Pancreas (tissue), 10 donors: ENCODE measurements around the gene SUFU. TPM values are rescaled to one million over a fixed set of nuclear protein-coding genes. Genes with fewer than 3 reads are reported as not detected.

Experiments
- ATAC-seq, 4 donors: fragments of 200-7000 bp; cut with Tn5 transposase; one replicate each; pipeline versions ENCODE4 v1.8.0 to v1.9.1; 2020; ENCODE audit warnings: mild to moderate bottlenecking in 4 of 4, moderate library complexity in 4 of 4
- DNase-seq, 6 donors: peaks; one replicate each; pipeline ENCODE4 v3.0.0-alpha.2; 2020
- FAIRE-seq: peaks from 2 replicates; lab custom pipeline; 2012; peaks lifted over from hg19 to GRCh38; lab: Jason Lieb, UNC
- H3K27ac ChIP-seq, 4 donors: fragments of 200-600 bp; sonication (generic); 1 replicate in 3 of 4; 2 replicates in 1 of 4; pipeline versions ENCODE4 v1.5.0 to v1.8.0; 2020
- H3K27me3 ChIP-seq, 4 donors: fragments of 200-600 bp; one replicate each; pipeline ENCODE4 v1.8.0; 2021
- H3K36me3 ChIP-seq, 3 donors: fragments of 200-600 bp; sonication (generic) in 1 of 3; one replicate each; pipeline versions ENCODE4 v1.5.0 to v1.8.0; 2020 to 2021
- H3K4me1 ChIP-seq, 3 donors: fragments of 200-600 bp; one replicate each; pipeline ENCODE4 v1.8.0; 2021
- H3K4me3 ChIP-seq, 4 donors: fragments of 200-600 bp; sonication (generic) in 2 of 4; one replicate each; pipeline versions ENCODE4 v1.5.0 to v1.8.0; 2020 to 2021
- H3K9me3 ChIP-seq, 4 donors: fragments of 200-600 bp; one replicate each; pipeline ENCODE4 v1.8.0; 2021
- CTCF ChIP-seq, 4 donors: fragments of 200-600 bp; sonication (generic) in 3 of 4; IDR thresholded peaks; one replicate each; pipeline versions ENCODE4 v1.5.0 to v1.8.0; 2021; ENCODE audit warnings: antibody characterized with exemption in 4 of 4
- WGBS, 2 donors: extraction: QIAGEN DNeasy Blood & Tissue Kit; methylation state at CpG; one replicate each; pipeline ENCODE4 v1.1.7; 2013; 5-methylcytosine and 5-hydroxymethylcytosine counted together
- intact Hi-C, 3 donors: fragments of 100-400 bp; cut with DNase I; formaldehyde crosslinking; loops; one replicate each; pipeline versions ENCODE4 v1.11.1 to v1.14.2; 2022
- polyA plus RNA-seq, 2 donors: library from polyadenylated mRNA; stranded (reverse); fragments of 200-250 nt; gene quantifications; one replicate each; pipeline ENCODE4 v1.2.3, GENCODE V29; 2013
- total RNA-seq, 6 donors: library from RNA; stranded (reverse); fragmentation: NEBNext Ultra II Directional in 4 of 6; extraction: Animal tissue kit (Norgen Biotek cat#: 25700) in 4 of 6; gene quantifications; one replicate each; pipeline versions ENCODE4 v1.2.1 to v1.2.4, GENCODE V29; 2021 to 2023
- donor health status: healthy with polysubstance abuse.
- donor health status: DM: no; HTN: no; CAD: no; lungs with moderate emphysema.
- donor health status: DM: no; HTN: no; CAD: no.
- donor health status: control.
- donor health status: control.
- donor health status: Bipolar disorder and iron deficiency.
- donor health status: DM: yes; HTN: yes; CAD: no.
- donor health status: DM: no; HTN: no; CAD: no.
- donor health status: DM: no; HTN: no; CAD: no.
- donor health status: DM: yes; HTN: yes; CAD: no.

The SUFU gene
- total and polyA plus RNA-seq, 8 donors, result 1.9 to 7.8 (median 2.9) TPM

- no peak overlapping the region for H3K4me3 ChIP-seq
- peak overlapping the region; percentile 69 to 88 (median 80) for H3K27ac ChIP-seq
- WGBS, 2 donors, result 86 to 92% methylated on average over 42 of the region's 42 CpGs
- DNase-seq, result peak in 3 of 6 donors; percentile 50 to 66 (median 57)
- TF ChIP-seq CTCF (IDR thresholded peaks at IDR 0.05), result no peak
- H3K27me3 ChIP-seq, result no peaks in the 10 kb centered on the region
- no peak for FAIRE-seq
- ATAC-seq, result no peak
- H3K36me3 ChIP-seq, result peaks cover 0 to 39% (median 27%) of the 10 kb centered on the region in 3 donors
- no peaks in the 10 kb centered on the region for H3K9me3 ChIP-seq
- H3K4me1 ChIP-seq, result peaks cover 49 to 60% (median 55%) of the 10 kb centered on the region in 3 donors
- intact Hi-C loops, result no loop called here
These were observed 153.1 kb downstream of the SUFU start for GRCh38 chr10:102656791-102657371.

GRCh38 chr10:102657451-102657850 lies 153.7 kb downstream of the SUFU start:
- ATAC-seq (no peak), DNase-seq (peak in 1 of 6 donors; percentile 34), FAIRE-seq (no peak)
- H3K36me3 ChIP-seq, result peaks cover 0 to 39% (median 27%) of the 10 kb centered on the region in 3 donors
- peak overlapping the region; percentile 69 to 88 (median 80) for H3K27ac ChIP-seq
- 39 to 50% methylated on average over 11 of the region's 11 CpGs for WGBS, 2 donors
- no peak for TF ChIP-seq CTCF (IDR thresholded peaks at IDR 0.05)
- no peaks in the 10 kb centered on the region for H3K27me3 ChIP-seq
- H3K4me3 ChIP-seq, result no peak overlapping the region
- intact Hi-C loops, result no loop called here
- peaks cover 49 to 56% (median 55%) of the 10 kb centered on the region in 3 donors for H3K4me1 ChIP-seq
- H3K9me3 ChIP-seq, result no peaks in the 10 kb centered on the region

- ATAC-seq (peak; percentile 82 to 84 (median 84)), DNase-seq (peak; percentile 78 to 93 (median 89)), FAIRE-seq (no peak)
- no peaks in the 10 kb centered on the region for H3K27me3 ChIP-seq
- H3K4me3 ChIP-seq, result no peak overlapping the region
- H3K4me1 ChIP-seq, result peaks cover 49 to 55% (median 54%) of the 10 kb centered on the region in 3 donors
- H3K36me3 ChIP-seq, result peaks cover 0 to 35% (median 27%) of the 10 kb centered on the region in 3 donors
- H3K27ac ChIP-seq, result peak overlapping the region; percentile 69 to 88 (median 80)
- intact Hi-C loops, result no loop called here
- WGBS, 2 donors, result 11% methylated on average over 13 of the region's 13 CpGs
- no peak for TF ChIP-seq CTCF (IDR thresholded peaks at IDR 0.05)
- no peaks in the 10 kb centered on the region for H3K9me3 ChIP-seq
These were observed 154.4 kb downstream of the SUFU start for GRCh38 chr10:102657984-102658724.

- WGBS, 2 donors, result 55 to 59% methylated on average over 5 of the region's 5 CpGs
- peaks cover 0 to 30% (median 25%) of the 10 kb centered on the region in 3 donors for H3K36me3 ChIP-seq
- DNase-seq, result peak in 1 of 6 donors; percentile 37
These were observed 155.0 kb downstream of the SUFU start for GRCh38 chr10:102658802-102659201.

More at GRCh38 chr10:102658802-102659201, 155.0 kb downstream of the SUFU start:
- H3K27me3 ChIP-seq, result no peaks in the 10 kb centered on the region
- peak overlapping the region; percentile 69 to 88 (median 80) for H3K27ac ChIP-seq
- no peak overlapping the region for H3K4me3 ChIP-seq
- no peak for FAIRE-seq
- intact Hi-C loops, result no loop called here
- ATAC-seq, result no peak
- peaks cover 49 to 55% (median 52%) of the 10 kb centered on the region in 3 donors for H3K4me1 ChIP-seq
- TF ChIP-seq CTCF (IDR thresholded peaks at IDR 0.05), result no peak
- H3K9me3 ChIP-seq, result no peaks in the 10 kb centered on the region
